ENCODE data around the gene OTP. TPM values are rescaled to one million over a fixed set of nuclear protein-coding genes. Genes with fewer than 3 reads are reported as not detected.
"Not testable (repeated sequence)": the region's sequence is repeated elsewhere in the genome, so short reads cannot be mapped to it uniquely, and the experiment has no call there.

The OTP gene
- total RNA-seq, 1 donor from 2014 or later, result not detected

DNA sequence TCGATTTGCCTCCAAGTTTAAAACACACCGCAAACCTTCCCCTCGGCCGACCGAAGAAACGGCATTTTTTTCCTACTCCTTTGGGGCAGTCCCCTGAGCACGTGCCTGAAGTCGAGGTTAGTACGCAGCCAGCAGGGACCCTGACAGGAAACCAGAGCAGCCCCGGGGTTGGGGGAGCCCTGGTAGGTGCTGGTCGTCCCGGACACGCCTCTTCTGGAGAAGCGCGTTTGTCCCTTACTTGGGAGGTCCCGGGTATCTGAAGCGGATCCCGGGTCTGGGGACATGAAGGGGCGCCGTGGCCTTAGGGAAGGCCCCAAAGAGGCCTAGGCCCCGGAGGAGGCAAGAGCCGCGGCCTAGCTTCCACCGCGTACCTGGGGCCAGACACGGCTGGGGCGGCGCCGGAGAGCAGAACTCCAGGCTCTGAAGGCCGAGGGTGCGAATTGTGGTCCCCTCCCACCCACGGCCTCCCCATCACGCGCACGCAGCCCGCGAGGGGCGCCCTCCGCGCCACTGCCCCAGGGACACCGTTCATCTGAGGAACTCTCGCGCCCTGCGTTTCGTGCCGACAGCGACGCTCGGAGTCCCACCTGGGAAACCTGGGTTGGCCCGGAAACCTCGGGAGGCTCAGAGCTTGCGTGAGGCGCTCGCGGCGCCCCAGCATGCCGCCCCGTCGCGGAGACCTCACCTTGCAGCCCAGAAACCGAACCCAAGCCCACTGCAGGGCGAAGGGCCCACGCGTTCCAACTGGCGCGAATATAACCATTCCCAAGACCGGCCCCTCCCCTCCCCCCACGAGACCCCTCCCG is 10.4 kb downstream of the OTP start:
- Mint-ChIP-seq H3K27me3 (ENCODE audit: unreplicated experiment) (peaks cover 27% of the 10 kb centered on the region), H3K36me3 (ENCODE audit: low read depth, unreplicated experiment) (peaks cover 7% of the 10 kb centered on the region), H3K4me1 (ENCODE audit: unreplicated experiment) (peaks cover 19% of the 10 kb centered on the region), H3K4me3 (ENCODE audit: unreplicated experiment) (no peak overlapping the region), H3K9me3 (ENCODE audit: unreplicated experiment) (no peaks in the 10 kb centered on the region), H3K27ac (ENCODE audit: unreplicated experiment) (no peak overlapping the region)
- DNase-seq (ENCODE audit: low spot score), result no peak
- TF ChIP-seq, protein P1, sequence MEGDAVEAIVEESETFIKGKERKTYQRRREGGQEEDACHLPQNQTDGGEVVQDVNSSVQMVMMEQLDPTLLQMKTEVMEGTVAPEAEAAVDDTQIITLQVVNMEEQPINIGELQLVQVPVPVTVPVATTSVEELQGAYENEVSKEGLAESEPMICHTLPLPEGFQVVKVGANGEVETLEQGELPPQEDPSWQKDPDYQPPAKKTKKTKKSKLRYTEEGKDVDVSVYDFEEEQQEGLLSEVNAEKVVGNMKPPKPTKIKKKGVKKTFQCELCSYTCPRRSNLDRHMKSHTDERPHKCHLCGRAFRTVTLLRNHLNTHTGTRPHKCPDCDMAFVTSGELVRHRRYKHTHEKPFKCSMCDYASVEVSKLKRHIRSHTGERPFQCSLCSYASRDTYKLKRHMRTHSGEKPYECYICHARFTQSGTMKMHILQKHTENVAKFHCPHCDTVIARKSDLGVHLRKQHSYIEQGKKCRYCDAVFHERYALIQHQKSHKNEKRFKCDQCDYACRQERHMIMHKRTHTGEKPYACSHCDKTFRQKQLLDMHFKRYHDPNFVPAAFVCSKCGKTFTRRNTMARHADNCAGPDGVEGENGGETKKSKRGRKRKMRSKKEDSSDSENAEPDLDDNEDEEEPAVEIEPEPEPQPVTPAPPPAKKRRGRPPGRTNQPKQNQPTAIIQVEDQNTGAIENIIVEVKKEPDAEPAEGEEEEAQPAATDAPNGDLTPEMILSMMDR (IDR thresholded peaks at IDR 0.05; ENCODE audit: unreplicated experiment), result no peak

DNA sequence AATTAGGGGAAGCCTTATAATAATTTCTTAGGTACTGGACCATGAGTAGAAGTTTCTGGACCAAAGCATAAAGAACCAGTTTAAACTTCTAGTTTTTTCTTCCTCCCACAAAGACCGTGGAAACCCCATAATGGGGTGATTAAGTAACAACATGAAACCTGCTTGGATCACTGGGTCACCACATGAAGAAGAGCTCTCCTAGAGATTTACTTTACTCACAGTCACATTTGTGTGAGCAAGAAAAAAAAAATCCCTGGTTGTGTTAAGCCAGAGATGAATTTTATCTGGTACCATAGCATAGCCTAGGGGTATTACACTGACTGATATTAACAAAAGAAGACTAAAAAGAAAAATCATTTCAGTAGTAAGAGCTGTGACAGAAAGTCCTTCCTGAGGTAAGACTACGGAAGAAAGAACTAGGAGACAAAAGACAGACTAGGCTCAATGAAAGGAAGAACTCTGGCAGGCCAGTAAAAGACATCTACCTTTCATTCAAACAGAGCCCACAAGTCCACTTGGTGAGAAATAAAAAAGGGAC is 15.2 kb downstream of the OTP start:
- Mint-ChIP-seq H3K9me3 (ENCODE audit: unreplicated experiment) (no peaks in the 10 kb centered on the region), H3K27me3 (ENCODE audit: unreplicated experiment) (peaks cover 3% of the 10 kb centered on the region)

DNA sequence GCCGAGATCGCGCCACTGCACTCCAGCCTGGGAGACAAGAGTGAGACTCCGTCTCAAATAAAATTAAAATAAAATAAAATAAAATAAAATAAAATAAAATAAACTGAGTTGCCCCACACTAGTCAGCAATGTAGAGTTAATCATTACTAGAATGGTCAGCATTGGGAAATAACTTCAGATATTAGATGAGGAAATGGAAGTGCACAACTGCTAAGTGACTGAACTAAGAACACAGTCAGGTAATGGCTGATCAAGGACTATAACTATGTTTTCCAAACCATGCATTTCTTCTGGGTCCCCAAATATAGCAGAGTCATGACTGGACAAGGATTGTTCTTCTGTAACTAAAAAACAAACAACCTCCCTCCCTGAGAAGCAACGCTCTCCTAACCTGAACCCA is 17.1 kb downstream of the OTP start:
- peaks cover 5% of the 10 kb centered on the region for H3K4me1 Mint-ChIP-seq (ENCODE audit: unreplicated experiment)

More for the DNA sequence above, 15.2 kb downstream of the OTP start:
- H3K4me3 Mint-ChIP-seq (ENCODE audit: unreplicated experiment), result no peak overlapping the region
- no peaks in the 10 kb centered on the region for H3K36me3 Mint-ChIP-seq (ENCODE audit: low read depth, unreplicated experiment)
- peaks cover 5% of the 10 kb centered on the region for H3K4me1 Mint-ChIP-seq (ENCODE audit: unreplicated experiment)
- H3K27ac Mint-ChIP-seq (ENCODE audit: unreplicated experiment), result no peak overlapping the region
- no peak for DNase-seq (ENCODE audit: low spot score)
- TF ChIP-seq, protein P1 (IDR thresholded peaks at IDR 0.05; ENCODE audit: unreplicated experiment), result no peak

DNA sequence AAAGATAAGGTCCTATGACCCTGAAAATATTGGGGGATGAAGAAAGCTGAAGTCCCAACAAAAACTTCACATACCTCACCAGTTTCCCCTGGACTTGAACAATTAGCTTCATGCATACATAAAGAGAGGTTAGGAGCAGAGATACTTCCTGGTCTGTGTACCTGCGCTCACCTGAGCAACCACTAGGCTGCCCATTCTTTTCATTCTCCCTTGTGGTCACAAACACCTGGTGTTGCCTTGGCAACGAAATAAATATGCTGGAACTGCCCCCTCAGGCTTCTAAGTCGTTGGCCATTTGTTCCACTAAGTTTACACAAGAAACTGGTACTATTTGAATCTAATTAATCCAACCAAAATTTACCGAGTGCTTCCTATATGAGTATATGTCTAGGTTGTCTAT is 18.1 kb downstream of the OTP start:
- DNase-seq (ENCODE audit: low spot score), result no peak
- Mint-ChIP-seq H3K4me1 (ENCODE audit: unreplicated experiment) (peaks cover 5% of the 10 kb centered on the region), H3K27me3 (ENCODE audit: unreplicated experiment) (peaks cover 5% of the 10 kb centered on the region), H3K9me3 (ENCODE audit: unreplicated experiment) (no peaks in the 10 kb centered on the region), H3K4me3 (ENCODE audit: unreplicated experiment) (no peak overlapping the region), H3K27ac (ENCODE audit: unreplicated experiment) (no peak overlapping the region), H3K36me3 (ENCODE audit: low read depth, unreplicated experiment) (no peaks in the 10 kb centered on the region)
- TF ChIP-seq, protein P1 (IDR thresholded peaks at IDR 0.05; ENCODE audit: unreplicated experiment), result peak; percentile 19

More for the DNA sequence above, 17.1 kb downstream of the OTP start:
- Mint-ChIP-seq H3K4me3 (ENCODE audit: unreplicated experiment) (no peak overlapping the region), H3K9me3 (ENCODE audit: unreplicated experiment) (no peaks in the 10 kb centered on the region), H3K27ac (ENCODE audit: unreplicated experiment) (no peak overlapping the region), H3K27me3 (ENCODE audit: unreplicated experiment) (peaks cover 5% of the 10 kb centered on the region), H3K36me3 (ENCODE audit: low read depth, unreplicated experiment) (no peaks in the 10 kb centered on the region)
- TF ChIP-seq, protein P1 (IDR thresholded peaks at IDR 0.05; ENCODE audit: unreplicated experiment), result no peak
- no peak for DNase-seq (ENCODE audit: low spot score)

DNA sequence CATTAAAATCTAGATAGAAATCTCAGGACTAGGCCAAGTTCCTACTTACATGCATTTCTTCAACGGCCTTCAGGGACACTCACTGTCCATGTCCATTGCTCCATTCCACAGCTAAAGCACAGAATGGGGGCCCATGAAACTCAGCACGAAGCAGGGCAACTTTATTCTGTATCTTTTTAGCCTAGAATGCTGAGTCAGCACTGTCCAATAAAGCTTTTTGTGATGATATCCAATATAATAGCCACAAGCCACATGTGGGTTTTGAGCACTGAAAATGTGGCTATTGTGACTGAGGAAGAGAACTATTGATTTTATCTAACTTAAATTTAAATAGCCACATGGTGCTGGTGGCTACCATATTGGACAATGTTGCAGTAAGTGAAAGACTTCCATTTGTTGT is 21.6 kb downstream of the OTP start:
- H3K27ac Mint-ChIP-seq (ENCODE audit: unreplicated experiment), result no peak overlapping the region
- peaks cover 5% of the 10 kb centered on the region for H3K4me1 Mint-ChIP-seq (ENCODE audit: unreplicated experiment)
- no peak for DNase-seq (ENCODE audit: low spot score)
- H3K4me3 Mint-ChIP-seq (ENCODE audit: unreplicated experiment), result no peak overlapping the region
- TF ChIP-seq, protein P1 (IDR thresholded peaks at IDR 0.05; ENCODE audit: unreplicated experiment), result no peak
- no peaks in the 10 kb centered on the region for H3K9me3 Mint-ChIP-seq (ENCODE audit: unreplicated experiment)
- H3K36me3 Mint-ChIP-seq (ENCODE audit: low read depth, unreplicated experiment), result no peaks in the 10 kb centered on the region
- H3K27me3 Mint-ChIP-seq (ENCODE audit: unreplicated experiment), result peaks cover 2% of the 10 kb centered on the region

DNA sequence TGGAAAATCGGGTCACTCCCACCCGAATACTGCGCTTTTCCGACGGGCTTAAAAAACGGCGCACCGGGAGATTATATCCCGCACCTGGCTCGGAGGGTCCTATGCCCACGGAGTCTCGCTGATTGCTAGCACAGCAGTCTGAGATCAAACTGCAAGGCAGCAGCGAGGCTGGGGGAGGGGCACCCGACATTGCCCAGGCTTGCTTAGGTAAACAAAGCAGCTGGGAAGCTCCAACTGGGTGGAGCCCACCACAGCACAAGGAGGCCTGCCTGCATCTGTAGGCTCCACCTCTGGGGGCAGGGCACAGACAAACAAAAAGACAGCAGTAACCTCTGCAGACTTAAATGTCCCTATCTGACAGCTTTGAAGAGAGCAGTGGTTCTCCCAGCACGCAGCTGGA is 29.6 kb downstream of the OTP start:
- DNase-seq (ENCODE audit: low spot score); H3K27ac Mint-ChIP-seq (ENCODE audit: unreplicated experiment); H3K4me3 Mint-ChIP-seq (ENCODE audit: unreplicated experiment); H3K36me3 Mint-ChIP-seq (ENCODE audit: low read depth, unreplicated experiment); H3K27me3 Mint-ChIP-seq (ENCODE audit: unreplicated experiment); H3K4me1 Mint-ChIP-seq (ENCODE audit: unreplicated experiment); H3K9me3 Mint-ChIP-seq (ENCODE audit: unreplicated experiment): not testable (repeated sequence)

Measured in endothelial cell (in vitro differentiated cells).